ENCODE data around the gene MYO9B. TPM values are rescaled to one million over a fixed set of nuclear protein-coding genes. Genes with fewer than 3 reads are reported as not detected.

The MYO9B gene
- total RNA-seq, 1 donor from 2014 or later, result 100 TPM

DNA sequence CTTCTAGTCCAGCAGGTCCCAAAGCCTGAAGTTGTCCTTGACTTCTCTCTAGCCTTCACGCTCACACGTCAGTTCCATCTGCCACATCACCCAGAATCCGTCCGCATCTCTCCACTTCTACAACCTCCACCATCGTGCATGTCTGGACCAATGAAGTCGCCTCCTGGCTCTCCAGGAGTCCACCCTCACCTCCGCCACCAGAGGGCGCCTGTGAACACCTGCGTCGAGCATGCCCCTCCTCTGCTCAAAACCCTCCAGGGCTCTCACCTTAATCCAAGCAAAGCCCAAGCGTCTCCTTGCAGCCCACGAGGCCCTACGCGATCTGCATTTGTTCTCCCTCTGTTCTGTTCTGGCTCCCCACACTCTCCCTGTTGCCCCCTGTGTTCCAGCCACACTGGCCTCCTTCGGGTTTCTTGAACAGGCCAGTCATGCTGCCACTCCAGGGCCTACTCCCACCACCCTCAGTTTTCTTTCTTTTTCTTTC is 185.3 kb downstream of the MYO9B start:
- peak; percentile 16 to 26 for TF ChIP-seq POLR2AphosphoS5 (IDR thresholded peaks at IDR 0.05; ENCODE audit: insufficient read depth in 1 of 2, low read depth in 1 of 2)
- TF ChIP-seq, protein P1, sequence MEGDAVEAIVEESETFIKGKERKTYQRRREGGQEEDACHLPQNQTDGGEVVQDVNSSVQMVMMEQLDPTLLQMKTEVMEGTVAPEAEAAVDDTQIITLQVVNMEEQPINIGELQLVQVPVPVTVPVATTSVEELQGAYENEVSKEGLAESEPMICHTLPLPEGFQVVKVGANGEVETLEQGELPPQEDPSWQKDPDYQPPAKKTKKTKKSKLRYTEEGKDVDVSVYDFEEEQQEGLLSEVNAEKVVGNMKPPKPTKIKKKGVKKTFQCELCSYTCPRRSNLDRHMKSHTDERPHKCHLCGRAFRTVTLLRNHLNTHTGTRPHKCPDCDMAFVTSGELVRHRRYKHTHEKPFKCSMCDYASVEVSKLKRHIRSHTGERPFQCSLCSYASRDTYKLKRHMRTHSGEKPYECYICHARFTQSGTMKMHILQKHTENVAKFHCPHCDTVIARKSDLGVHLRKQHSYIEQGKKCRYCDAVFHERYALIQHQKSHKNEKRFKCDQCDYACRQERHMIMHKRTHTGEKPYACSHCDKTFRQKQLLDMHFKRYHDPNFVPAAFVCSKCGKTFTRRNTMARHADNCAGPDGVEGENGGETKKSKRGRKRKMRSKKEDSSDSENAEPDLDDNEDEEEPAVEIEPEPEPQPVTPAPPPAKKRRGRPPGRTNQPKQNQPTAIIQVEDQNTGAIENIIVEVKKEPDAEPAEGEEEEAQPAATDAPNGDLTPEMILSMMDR (IDR thresholded peaks at IDR 0.05), result peak; percentile 50 to 75 (median 68)
- TF ChIP-seq POLR2A (IDR thresholded peaks at IDR 0.05), result no peak
- Histone ChIP-seq H3K27ac (no peak overlapping the region), H3K9me3 (no peaks in the 10 kb centered on the region), H3K27me3 (no peaks in the 10 kb centered on the region), H3K36me3 (no peaks in the 10 kb centered on the region), H3K4me3 (no peak overlapping the region), H3K4me1 (no peaks in the 10 kb centered on the region)
- DNase-seq (ENCODE audit: extremely low spot score in 2 of 2), result no peak
- intact Hi-C loops (cut with DNase I), result no loop called here

DNA sequence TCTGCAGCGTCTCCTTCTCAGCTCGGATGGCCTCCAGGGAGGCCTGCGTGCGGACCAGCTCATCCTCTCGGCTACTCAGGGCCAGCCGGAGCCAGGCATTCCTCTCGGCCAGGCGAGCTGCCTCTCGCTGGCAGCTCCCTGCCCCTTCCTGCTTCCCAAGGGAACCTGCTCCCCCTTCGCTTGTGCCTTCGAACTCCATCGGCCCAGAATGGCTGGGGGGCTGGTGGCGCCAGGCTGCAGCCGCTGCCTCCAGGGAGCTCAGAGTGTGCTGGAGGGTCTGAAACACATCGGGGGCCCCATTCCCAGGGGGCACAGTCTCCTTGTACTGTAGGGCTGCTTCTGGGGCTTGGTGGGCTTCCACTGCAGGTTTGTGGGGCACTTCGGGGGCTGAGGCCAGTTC is 187.0 kb downstream of the MYO9B start:
- no peaks in the 10 kb centered on the region for H3K9me3 ChIP-seq
- TF ChIP-seq, protein P1 (IDR thresholded peaks at IDR 0.05), result no peak
- no peak for TF ChIP-seq POLR2AphosphoS5 (IDR thresholded peaks at IDR 0.05; ENCODE audit: insufficient read depth in 1 of 2, low read depth in 1 of 2)
- TF ChIP-seq POLR2A (IDR thresholded peaks at IDR 0.05), result no peak
- H3K36me3 ChIP-seq, result no peaks in the 10 kb centered on the region
- no peak overlapping the region for H3K4me3 ChIP-seq
- H3K27me3 ChIP-seq, result no peaks in the 10 kb centered on the region
- intact Hi-C loops (cut with DNase I), result no loop called here
- DNase-seq (ENCODE audit: extremely low spot score in 2 of 2), result no peak
- H3K4me1 ChIP-seq, result peaks cover 2% of the 10 kb centered on the region
- no peak overlapping the region for H3K27ac ChIP-seq

Other genes with a start within 250 kb of the MYO9B start
- 68.5 TPM for gene SIN3B, start 246.4 kb upstream of the MYO9B start, total RNA-seq
- gene F2RL3, start 186.8 kb upstream of the MYO9B start, total RNA-seq, result 8.3 TPM
- 16.0 TPM for gene CPAMD8, start 49.0 kb upstream of the MYO9B start, total RNA-seq
- gene HAUS8, start 325 bp upstream of the MYO9B start, total RNA-seq, result 4.7 TPM
- gene USE1, start 139.6 kb downstream of the MYO9B start, total RNA-seq, result 30.9 TPM
- gene OCEL1, start 150.4 kb downstream of the MYO9B start, total RNA-seq, result 24.1 TPM
- 41.3 TPM for gene NR2F6, start 170.1 kb downstream of the MYO9B start, total RNA-seq
- 20.4 TPM for gene USHBP1, start 189.0 kb downstream of the MYO9B start, total RNA-seq
- gene BABAM1, start 191.7 kb downstream of the MYO9B start, total RNA-seq, result 59.7 TPM
- 2.9 TPM for gene ANKLE1, start 206.1 kb downstream of the MYO9B start, total RNA-seq
- 10.8 TPM for gene ABHD8, start 227.6 kb downstream of the MYO9B start, total RNA-seq
- gene MRPL34, start 230.1 kb downstream of the MYO9B start, total RNA-seq, result 176 TPM
- 12.0 TPM for gene DDA1, start 233.8 kb downstream of the MYO9B start, total RNA-seq

Data from vagina (tissue), 2 donors.